Neural progenitor cell (in vitro differentiated cells): ENCODE measurements around the gene PEX16. TPM values are rescaled to one million over a fixed set of nuclear protein-coding genes. Genes with fewer than 3 reads are reported as not detected.

ENCODE experiments used
- DNase-seq: peaks from one replicate; pipeline ENCODE4 v3.0.0-alpha.2; 2016; ENCODE audit warnings: low spot score
- H2AFZ ChIP-seq: fragments of 200-600 bp; sonication (generic); replicated peaks from 2 replicates; pipeline ENCODE4 v1.6.1; 2016; ENCODE audit warnings: antibody characterized with exemption
- H3F3A ChIP-seq: fragments of 200-600 bp; sonication (generic); 2 replicates; pipeline ENCODE4 v1.6.1; 2016; ENCODE audit warnings: antibody characterized with exemption, low read depth
- H3K27ac ChIP-seq: fragments of 200-600 bp; sonication (generic); 2 replicates; pipeline ENCODE4 v1.5.1; 2016; ENCODE audit warnings: mild to moderate bottlenecking
- H3K27me3 ChIP-seq: fragments of 200-600 bp; sonication (generic); 2 replicates; pipeline ENCODE4 v1.6.1; 2016; ENCODE audit warnings: mild to moderate bottlenecking, moderate library complexity
- H3K36me3 ChIP-seq: fragments of 200-600 bp; sonication (generic); 2 replicates; pipeline ENCODE4 v1.5.1; 2016
- H3K4me1 ChIP-seq: fragments of 200-600 bp; sonication (generic); 2 replicates; pipeline ENCODE4 v1.6.1; 2016; ENCODE audit warnings: mixed run types
- H3K4me2 ChIP-seq: fragments of 200-600 bp; sonication (generic); 2 replicates; pipeline ENCODE4 v1.6.1; 2016
- H3K4me3 ChIP-seq: fragments of 200-600 bp; sonication (generic); 2 replicates; pipeline ENCODE4 v1.5.1; 2016
- H3K79me2 ChIP-seq: fragments of 200-600 bp; sonication (generic); 2 replicates; pipeline ENCODE4 v1.6.1; 2016; ENCODE audit warnings: low read depth
- H3K9ac ChIP-seq: fragments of 200-600 bp; sonication (generic); 2 replicates; pipeline ENCODE4 v1.6.1; 2016
- H3K9me3 ChIP-seq: fragments of 200-600 bp; sonication (generic); 2 replicates; pipeline ENCODE4 v1.5.1; 2016; ENCODE audit warnings: low read depth
- H4K20me1 ChIP-seq: fragments of 200-600 bp; sonication (generic); 2 replicates; pipeline ENCODE4 v1.6.1; 2016; ENCODE audit warnings: low read depth
- H3K27ac Mint-ChIP-seq: 3 replicates; pipeline ENCODE4 v1.8.0; 2021; ENCODE audit warnings: mixed read lengths
- H3K27me3 Mint-ChIP-seq: 2 replicates; pipeline ENCODE4 v1.8.0; 2022; ENCODE audit warnings: low read depth, mild to moderate bottlenecking, inconsistent platforms, moderate library complexity, mixed read lengths; ENCODE audit not compliant: insufficient read depth
- H3K36me3 Mint-ChIP-seq: 3 replicates; pipeline ENCODE4 v1.8.0; 2021; ENCODE audit warnings: mixed read lengths
- H3K4me1 Mint-ChIP-seq: 3 replicates; pipeline ENCODE4 v1.8.0; 2021; ENCODE audit warnings: mixed read lengths
- H3K4me3 Mint-ChIP-seq: 3 replicates; pipeline ENCODE4 v1.8.0; 2021; ENCODE audit warnings: mild to moderate bottlenecking, moderate library complexity, mixed read lengths
- H3K9me3 Mint-ChIP-seq: 3 replicates; pipeline ENCODE4 v1.8.0; 2020; ENCODE audit warnings: mixed read lengths
- EZH2 ChIP-seq: fragments of 200-600 bp; sonication (generic); IDR thresholded peaks from 2 replicates; pipeline ENCODE4 v1.6.1; 2017; ENCODE audit warnings: antibody characterized with exemption, mild to moderate bottlenecking, moderate library complexity
- EZH2phosphoT487 ChIP-seq: fragments of 200-600 bp; sonication (generic); IDR thresholded peaks from 2 replicates; pipeline ENCODE4 v1.6.1; 2017; ENCODE audit warnings: antibody characterized with exemption
- total RNA-seq: library from RNA; depleted of rRNA; stranded (reverse); fragments of >200 nt; gene quantifications from 2 replicates; pipeline ENCODE4 v1.2.3, GENCODE V29; 2015; ENCODE audit warnings: low replicate concordance
- TF ChIP-seq, protein P1 (sequence below): fragments of 200-600 bp; sonication (generic); IDR thresholded peaks from 2 replicates; pipeline ENCODE4 v1.5.1; 2017; ENCODE audit warnings: antibody characterized with exemption, mild to moderate bottlenecking

The PEX16 gene
- total RNA-seq, 1 donor from 2014 or later, result 11.6 TPM

DNA sequence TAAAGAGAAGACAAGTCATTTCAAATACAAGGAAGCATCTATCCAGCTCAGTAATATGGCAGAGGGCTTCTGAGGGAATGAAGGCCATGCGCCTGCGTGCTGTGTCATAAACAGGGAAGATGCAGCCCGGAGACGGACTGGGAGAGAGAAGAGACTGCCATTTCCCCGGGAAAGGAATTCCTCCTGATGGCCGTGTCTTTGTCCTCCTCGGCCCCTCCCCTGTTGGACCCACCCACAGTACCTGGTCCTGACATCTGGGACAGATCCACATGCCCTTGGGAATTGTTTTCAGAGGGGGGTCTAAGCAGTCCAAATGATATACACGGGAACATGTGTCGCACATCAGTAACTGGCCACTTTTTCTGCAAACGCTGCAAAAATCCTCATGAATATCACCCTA lies 20.2 kb upstream of the PEX16 start:
- Histone ChIP-seq H3K4me2 (no peak overlapping the region), H3K27ac (no peak overlapping the region), H3K9ac (no peak overlapping the region), H3K4me3 (no peak overlapping the region), H3F3A (peaks cover 1% of the 10 kb centered on the region), H3K9me3 (no peaks in the 10 kb centered on the region), H3K36me3 (no peaks in the 10 kb centered on the region), H3K27me3 (no peaks in the 10 kb centered on the region), H3K79me2 (no peaks in the 10 kb centered on the region), H2AFZ (no peak overlapping the region), H4K20me1 (peaks cover 6% of the 10 kb centered on the region), H3K4me1 (no peaks in the 10 kb centered on the region)
- no peaks in the 10 kb centered on the region for H3K27me3 Mint-ChIP-seq
- no peak overlapping the region for H3K27ac Mint-ChIP-seq
- no peaks in the 10 kb centered on the region for H3K9me3 Mint-ChIP-seq
- H3K4me1 Mint-ChIP-seq, result no peaks in the 10 kb centered on the region
- peaks cover 10% of the 10 kb centered on the region for H3K36me3 Mint-ChIP-seq
- no peak for DNase-seq
- no peak overlapping the region for H3K4me3 Mint-ChIP-seq
- TF ChIP-seq EZH2phosphoT487, result no peak
- no peak for TF ChIP-seq EZH2
- TF ChIP-seq, protein P1, sequence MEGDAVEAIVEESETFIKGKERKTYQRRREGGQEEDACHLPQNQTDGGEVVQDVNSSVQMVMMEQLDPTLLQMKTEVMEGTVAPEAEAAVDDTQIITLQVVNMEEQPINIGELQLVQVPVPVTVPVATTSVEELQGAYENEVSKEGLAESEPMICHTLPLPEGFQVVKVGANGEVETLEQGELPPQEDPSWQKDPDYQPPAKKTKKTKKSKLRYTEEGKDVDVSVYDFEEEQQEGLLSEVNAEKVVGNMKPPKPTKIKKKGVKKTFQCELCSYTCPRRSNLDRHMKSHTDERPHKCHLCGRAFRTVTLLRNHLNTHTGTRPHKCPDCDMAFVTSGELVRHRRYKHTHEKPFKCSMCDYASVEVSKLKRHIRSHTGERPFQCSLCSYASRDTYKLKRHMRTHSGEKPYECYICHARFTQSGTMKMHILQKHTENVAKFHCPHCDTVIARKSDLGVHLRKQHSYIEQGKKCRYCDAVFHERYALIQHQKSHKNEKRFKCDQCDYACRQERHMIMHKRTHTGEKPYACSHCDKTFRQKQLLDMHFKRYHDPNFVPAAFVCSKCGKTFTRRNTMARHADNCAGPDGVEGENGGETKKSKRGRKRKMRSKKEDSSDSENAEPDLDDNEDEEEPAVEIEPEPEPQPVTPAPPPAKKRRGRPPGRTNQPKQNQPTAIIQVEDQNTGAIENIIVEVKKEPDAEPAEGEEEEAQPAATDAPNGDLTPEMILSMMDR, result no peak

DNA sequence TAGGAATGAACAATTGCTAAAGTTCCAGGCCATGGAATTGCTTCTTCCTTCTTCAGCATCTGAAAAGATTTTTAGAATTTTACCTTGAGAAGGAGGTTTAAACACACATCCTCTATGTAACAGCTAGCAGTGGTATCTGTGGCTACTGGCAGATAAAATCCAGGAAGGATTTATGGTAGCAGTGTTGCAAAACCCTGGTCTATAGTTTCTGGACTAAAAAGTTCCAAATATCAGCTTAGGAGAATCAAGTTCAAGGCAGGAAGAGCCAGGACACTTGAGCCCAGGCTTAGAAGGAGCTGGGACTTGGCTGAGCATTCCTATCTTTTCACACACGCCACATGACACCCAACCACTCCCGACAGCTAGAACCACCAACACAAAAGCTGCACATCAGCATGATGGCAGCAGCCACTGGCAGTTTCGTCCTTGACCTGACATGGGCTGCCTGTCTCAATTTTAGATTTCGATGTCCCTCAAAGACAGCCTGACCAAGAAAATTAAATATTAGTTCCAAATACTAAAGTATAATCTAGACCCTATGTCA lies 18.9 kb upstream of the PEX16 start:
- H3K36me3 ChIP-seq, result no peaks in the 10 kb centered on the region

DNA sequence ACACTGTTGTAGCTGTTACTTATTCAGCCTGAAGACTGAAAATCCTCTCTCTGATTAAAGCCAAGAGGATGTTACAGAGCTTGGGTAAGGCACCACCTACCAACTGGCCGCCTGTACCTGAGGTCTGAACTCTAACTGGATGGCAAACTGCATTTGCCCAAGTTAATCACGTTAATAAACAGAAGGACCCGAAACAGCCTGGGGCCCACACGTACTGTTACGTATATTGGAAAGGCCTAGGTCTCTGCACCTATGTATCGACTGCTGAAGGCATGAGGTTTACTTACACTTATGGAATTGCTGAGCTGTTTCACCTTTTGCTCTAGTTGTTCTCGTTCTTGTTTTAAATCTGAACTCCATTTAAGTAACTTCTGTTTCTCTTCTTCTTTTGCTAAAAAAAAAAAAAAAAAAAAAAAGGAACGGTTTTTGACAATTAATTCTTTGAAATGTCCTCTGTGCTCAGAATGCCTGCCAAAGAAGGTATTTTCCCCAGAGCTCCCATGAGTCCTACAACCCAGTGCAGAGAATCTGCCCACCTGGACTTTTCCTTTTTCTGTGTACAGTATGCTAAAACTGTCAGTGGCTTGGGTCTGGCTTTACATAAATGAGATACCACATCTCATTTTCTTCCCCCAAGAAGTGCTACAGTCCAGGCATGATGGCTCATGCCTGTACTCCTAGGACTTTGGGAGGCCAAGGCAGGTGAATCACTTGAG lies 17.8 kb upstream of the PEX16 start:
- peaks cover 13% of the 10 kb centered on the region for H4K20me1 ChIP-seq
- TF ChIP-seq, protein P1, result no peak
- TF ChIP-seq EZH2 (no peak), EZH2phosphoT487 (no peak)
- no peak overlapping the region for H3K27ac ChIP-seq
- no peaks in the 10 kb centered on the region for H3K27me3 ChIP-seq
- H3K9me3 Mint-ChIP-seq, result no peaks in the 10 kb centered on the region
- no peak overlapping the region for H3K27ac Mint-ChIP-seq
- H3K4me1 ChIP-seq, result no peaks in the 10 kb centered on the region
- H3K36me3 ChIP-seq, result no peaks in the 10 kb centered on the region
- H3F3A ChIP-seq, result peaks cover 10% of the 10 kb centered on the region
- H3K9ac ChIP-seq, result no peak overlapping the region
- no peaks in the 10 kb centered on the region for H3K79me2 ChIP-seq
- no peak for DNase-seq
- H3K4me1 Mint-ChIP-seq, result no peaks in the 10 kb centered on the region
- H3K9me3 ChIP-seq, result no peaks in the 10 kb centered on the region
- no peak overlapping the region for H3K4me2 ChIP-seq
- H2AFZ ChIP-seq, result no peak overlapping the region
- H3K4me3 Mint-ChIP-seq, result no peak overlapping the region
- H3K27me3 Mint-ChIP-seq, result peaks cover 5% of the 10 kb centered on the region
- no peak overlapping the region for H3K4me3 ChIP-seq
- H3K36me3 Mint-ChIP-seq, result peaks cover 8% of the 10 kb centered on the region

More for the DNA sequence above, 18.9 kb upstream of the PEX16 start:
- no peak overlapping the region for H3K9ac ChIP-seq
- no peaks in the 10 kb centered on the region for H3K4me1 ChIP-seq
- no peak for DNase-seq
- Mint-ChIP-seq H3K27me3 (peaks cover 4% of the 10 kb centered on the region), H3K4me3 (no peak overlapping the region), H3K4me1 (no peaks in the 10 kb centered on the region), H3K9me3 (no peaks in the 10 kb centered on the region), H3K27ac (no peak overlapping the region), H3K36me3 (peaks cover 9% of the 10 kb centered on the region)
- peaks cover 7% of the 10 kb centered on the region for H3F3A ChIP-seq
- H3K79me2 ChIP-seq, result no peaks in the 10 kb centered on the region
- no peak overlapping the region for H2AFZ ChIP-seq
- no peak overlapping the region for H3K4me3 ChIP-seq
- no peaks in the 10 kb centered on the region for H3K9me3 ChIP-seq
- TF ChIP-seq, protein P1, result no peak
- TF ChIP-seq EZH2phosphoT487 (no peak), EZH2 (no peak)
- H3K27me3 ChIP-seq, result no peaks in the 10 kb centered on the region
- no peak overlapping the region for H3K27ac ChIP-seq
- no peak overlapping the region for H3K4me2 ChIP-seq
- H4K20me1 ChIP-seq, result peaks cover 7% of the 10 kb centered on the region
